ENCODE measurements around the gene PLCB1. TPM values are rescaled to one million over a fixed set of nuclear protein-coding genes. Genes with fewer than 3 reads are reported as not detected.
A peak's percentile ranks its signal among the peaks of the same experiment; 100 is the strongest.
"Not testable (repeated sequence)": the region's sequence is repeated elsewhere in the genome, so short reads cannot be mapped to it uniquely, and the experiment has no call there.

PLCB1 gene
- polyA plus RNA-seq, 4 donors: 1.8 to 5.4 (median 2.0) TPM

DNA sequence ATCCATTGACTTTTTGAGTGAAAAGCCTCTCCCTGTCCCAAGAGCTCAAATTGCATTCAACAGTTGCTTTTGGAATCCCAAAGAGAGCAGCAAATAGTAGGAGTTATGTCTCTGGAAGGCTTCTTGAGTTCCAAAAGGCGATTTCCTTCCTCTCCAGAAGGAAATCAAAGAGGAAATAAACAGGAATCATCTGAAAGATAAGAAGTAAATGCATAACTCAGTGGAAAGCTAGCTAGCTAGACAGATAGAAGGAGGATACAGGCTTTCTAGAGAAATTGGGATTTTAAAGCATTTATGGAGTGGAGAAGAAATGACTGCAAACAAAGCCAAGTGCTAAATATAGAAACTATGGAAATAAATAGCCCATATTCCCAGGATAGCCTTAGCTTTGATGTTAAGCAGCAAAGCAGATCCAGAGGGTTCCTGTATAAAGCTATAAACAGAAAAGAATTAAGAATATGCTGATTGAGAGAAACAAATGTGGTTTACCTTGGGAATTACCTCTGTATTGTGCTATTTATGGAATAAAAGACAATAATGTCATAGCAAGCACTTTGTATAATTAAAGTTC is 214.7 kb downstream of the PLCB1 start:
- H3K36me3 ChIP-seq (ENCODE audit: control insufficient read depth in 3 of 3, insufficient read depth in 2 of 3, low read depth in 1 of 3, low read length in 3 of 3): no peaks in the 10 kb centered on the region
- FAIRE-seq: no peak
- WGBS, 3 donors: 62 to 79% (median 70%) methylated on average over 1 of the region's 1 CpG
- no peak for DNase-seq
- no peaks in the 10 kb centered on the region for H3K27me3 ChIP-seq (ENCODE audit: control insufficient read depth in 3 of 3, insufficient read depth in 3 of 3, low read length in 3 of 3)
- H3K4me1 ChIP-seq (ENCODE audit: control insufficient read depth in 3 of 3, insufficient read depth in 2 of 3, low read depth in 1 of 3, low read length in 2 of 3): no peaks in the 10 kb centered on the region
- H3K9me3 ChIP-seq (ENCODE audit: control insufficient read depth in 2 of 2, insufficient read depth in 1 of 2, low read depth in 1 of 2, low read length in 1 of 2): no peaks in the 10 kb centered on the region
- H3K27ac ChIP-seq (ENCODE audit: low read depth in 1 of 3, low read length in 2 of 3): no peak overlapping the region
- no peak overlapping the region for H3K4me3 ChIP-seq (ENCODE audit: low read depth in 1 of 3, low read length in 3 of 3)

DNA sequence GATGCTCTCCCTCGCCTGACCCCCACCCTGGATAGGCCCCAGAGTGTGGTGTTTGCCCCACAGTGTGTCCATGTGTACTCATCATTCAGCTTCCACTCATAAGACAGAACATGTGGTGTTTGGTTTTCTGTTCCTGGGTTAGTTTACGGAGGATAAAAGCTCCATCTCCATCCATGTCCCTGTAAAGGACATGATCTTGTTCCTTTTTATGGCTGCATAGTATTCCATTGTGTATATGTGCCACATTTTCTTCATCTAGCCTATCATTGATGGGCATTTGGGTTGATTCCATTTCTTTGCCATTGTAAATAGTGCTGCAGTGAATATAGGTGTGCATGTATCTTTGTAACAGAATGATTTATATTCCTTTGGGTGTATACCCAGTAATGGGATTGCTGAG is 218.2 kb downstream of the PLCB1 start:
- H3K36me3 ChIP-seq (ENCODE audit: control insufficient read depth in 3 of 3, insufficient read depth in 2 of 3, low read depth in 1 of 3, low read length in 3 of 3); H3K27ac ChIP-seq (ENCODE audit: low read depth in 1 of 3, low read length in 2 of 3); H3K4me1 ChIP-seq (ENCODE audit: control insufficient read depth in 3 of 3, insufficient read depth in 2 of 3, low read depth in 1 of 3, low read length in 2 of 3); H3K9me3 ChIP-seq (ENCODE audit: control insufficient read depth in 2 of 2, insufficient read depth in 1 of 2, low read depth in 1 of 2, low read length in 1 of 2); H3K4me3 ChIP-seq (ENCODE audit: low read depth in 1 of 3, low read length in 3 of 3); FAIRE-seq; DNase-seq; H3K27me3 ChIP-seq (ENCODE audit: control insufficient read depth in 3 of 3, insufficient read depth in 3 of 3, low read length in 3 of 3): not testable (repeated sequence)
- 86 to 92% (median 86%) methylated on average over 2 of the region's 2 CpGs for WGBS, 3 donors

GRCh38 chr20:8352486-8352885 is 220.4 kb downstream of the PLCB1 start:
- no peak for FAIRE-seq
- 58 to 65% (median 63%) methylated on average over 1 of the region's 1 CpG for WGBS, 3 donors
- H3K9me3 ChIP-seq (ENCODE audit: control insufficient read depth in 2 of 2, insufficient read depth in 1 of 2, low read depth in 1 of 2, low read length in 1 of 2): no peaks in the 10 kb centered on the region
- H3K4me1 ChIP-seq (ENCODE audit: control insufficient read depth in 3 of 3, insufficient read depth in 2 of 3, low read depth in 1 of 3, low read length in 2 of 3): no peaks in the 10 kb centered on the region
- H3K27ac ChIP-seq (ENCODE audit: low read depth in 1 of 3, low read length in 2 of 3): no peak overlapping the region
- no peaks in the 10 kb centered on the region for H3K36me3 ChIP-seq (ENCODE audit: control insufficient read depth in 3 of 3, insufficient read depth in 2 of 3, low read depth in 1 of 3, low read length in 3 of 3)
- DNase-seq: no peak
- no peaks in the 10 kb centered on the region for H3K27me3 ChIP-seq (ENCODE audit: control insufficient read depth in 3 of 3, insufficient read depth in 3 of 3, low read length in 3 of 3)
- H3K4me3 ChIP-seq (ENCODE audit: low read depth in 1 of 3, low read length in 3 of 3): no peak overlapping the region

GRCh38 chr20:8353512-8353911 is 221.4 kb downstream of the PLCB1 start:
- no peaks in the 10 kb centered on the region for H3K4me1 ChIP-seq (ENCODE audit: control insufficient read depth in 3 of 3, insufficient read depth in 2 of 3, low read depth in 1 of 3, low read length in 2 of 3)
- H3K27ac ChIP-seq (ENCODE audit: low read depth in 1 of 3, low read length in 2 of 3): no peak overlapping the region
- FAIRE-seq: no peak
- no peaks in the 10 kb centered on the region for H3K36me3 ChIP-seq (ENCODE audit: control insufficient read depth in 3 of 3, insufficient read depth in 2 of 3, low read depth in 1 of 3, low read length in 3 of 3)
- H3K9me3 ChIP-seq (ENCODE audit: control insufficient read depth in 2 of 2, insufficient read depth in 1 of 2, low read depth in 1 of 2, low read length in 1 of 2): no peaks in the 10 kb centered on the region
- DNase-seq: no peak
- H3K27me3 ChIP-seq (ENCODE audit: control insufficient read depth in 3 of 3, insufficient read depth in 3 of 3, low read length in 3 of 3): no peaks in the 10 kb centered on the region
- WGBS, 3 donors: 87 to 96% (median 96%) methylated on average over 2 of the region's 2 CpGs
- H3K4me3 ChIP-seq (ENCODE audit: low read depth in 1 of 3, low read length in 3 of 3): no peak overlapping the region

DNA sequence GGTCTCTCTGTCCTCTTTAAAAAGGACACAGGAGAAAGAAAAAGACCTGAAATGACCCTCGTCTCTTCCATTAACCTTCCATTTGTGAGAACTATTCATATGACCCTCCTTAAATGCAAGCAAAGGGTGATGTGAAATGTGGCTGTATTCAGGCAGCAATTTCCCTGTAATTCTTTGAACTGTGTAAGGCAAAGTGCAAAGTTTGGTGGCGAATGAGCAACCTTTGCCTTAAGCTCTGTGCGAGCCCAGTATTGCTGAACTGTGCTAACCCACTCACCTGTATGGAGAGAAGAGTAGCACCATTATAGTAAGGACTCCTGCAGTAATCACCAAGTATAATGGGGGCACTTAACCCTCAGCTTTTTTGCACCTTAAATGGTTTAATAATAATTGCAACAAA is 223.4 kb downstream of the PLCB1 start:
- Histone ChIP-seq H3K27me3 (ENCODE audit: control insufficient read depth in 3 of 3, insufficient read depth in 3 of 3, low read length in 3 of 3) (no peaks in the 10 kb centered on the region), H3K9me3 (ENCODE audit: control insufficient read depth in 2 of 2, insufficient read depth in 1 of 2, low read depth in 1 of 2, low read length in 1 of 2) (no peaks in the 10 kb centered on the region), H3K4me3 (ENCODE audit: low read depth in 1 of 3, low read length in 3 of 3) (no peak overlapping the region), H3K27ac (ENCODE audit: low read depth in 1 of 3, low read length in 2 of 3) (no peak overlapping the region), H3K36me3 (ENCODE audit: control insufficient read depth in 3 of 3, insufficient read depth in 2 of 3, low read depth in 1 of 3, low read length in 3 of 3) (no peaks in the 10 kb centered on the region), H3K4me1 (ENCODE audit: control insufficient read depth in 3 of 3, insufficient read depth in 2 of 3, low read depth in 1 of 3, low read length in 2 of 3) (no peaks in the 10 kb centered on the region)
- peak; percentile 64 to 83 for DNase-seq
- 15 to 64% (median 36%) methylated on average over 3 of the region's 3 CpGs for WGBS, 3 donors
- FAIRE-seq: no peak

DNA sequence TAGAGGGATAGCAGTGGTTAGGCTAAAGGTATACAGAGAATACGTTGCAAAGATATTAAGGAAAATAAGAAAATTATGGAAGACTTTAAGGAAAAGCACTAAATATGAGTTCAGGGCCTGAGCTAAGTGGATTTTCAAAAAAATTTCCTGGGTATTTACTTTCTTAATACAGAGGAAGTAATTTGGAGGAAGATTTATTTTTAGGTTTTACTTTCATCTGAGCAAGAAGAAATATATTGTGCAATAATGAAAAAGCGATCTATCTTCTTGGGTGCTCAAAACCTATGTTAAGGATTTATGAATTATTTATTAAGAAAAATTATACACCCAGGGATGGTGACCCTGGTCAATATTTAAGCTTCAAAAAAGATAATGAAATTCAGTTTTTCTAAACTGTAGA is 224.7 kb downstream of the PLCB1 start:
- no peak overlapping the region for H3K27ac ChIP-seq (ENCODE audit: low read depth in 1 of 3, low read length in 2 of 3)
- WGBS, 3 donors: 75 to 85% (median 83%) methylated on average over 2 of the region's 2 CpGs
- no peaks in the 10 kb centered on the region for H3K27me3 ChIP-seq (ENCODE audit: control insufficient read depth in 3 of 3, insufficient read depth in 3 of 3, low read length in 3 of 3)
- H3K36me3 ChIP-seq (ENCODE audit: control insufficient read depth in 3 of 3, insufficient read depth in 2 of 3, low read depth in 1 of 3, low read length in 3 of 3): no peaks in the 10 kb centered on the region
- no peak overlapping the region for H3K4me3 ChIP-seq (ENCODE audit: low read depth in 1 of 3, low read length in 3 of 3)
- H3K9me3 ChIP-seq (ENCODE audit: control insufficient read depth in 2 of 2, insufficient read depth in 1 of 2, low read depth in 1 of 2, low read length in 1 of 2): no peaks in the 10 kb centered on the region
- FAIRE-seq (peak; percentile 44), DNase-seq (no peak)
- H3K4me1 ChIP-seq (ENCODE audit: control insufficient read depth in 3 of 3, insufficient read depth in 2 of 3, low read depth in 1 of 3, low read length in 2 of 3): peaks cover 0 to 8% (median 0%) of the 10 kb centered on the region in 3 donors

DNA sequence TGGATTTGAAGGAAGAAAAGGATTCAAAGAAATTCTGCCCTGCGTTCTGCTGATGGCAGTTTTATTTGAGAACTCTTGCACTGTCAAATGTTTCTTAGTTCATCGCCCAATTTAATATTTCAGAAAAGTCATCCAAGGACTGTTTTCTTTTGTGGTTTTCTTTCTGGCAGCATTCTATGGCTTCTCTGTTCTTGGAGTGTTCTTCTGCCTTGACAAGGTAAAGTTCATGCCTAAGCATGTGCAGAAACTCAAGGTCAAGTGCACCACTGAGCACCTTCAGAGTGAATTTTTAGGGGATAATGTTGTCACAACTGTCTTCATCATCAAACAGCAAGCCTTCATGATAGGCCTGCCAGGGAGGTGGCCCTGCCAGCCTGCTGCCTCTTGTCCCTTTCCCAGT is 225.6 kb downstream of the PLCB1 start:
- H3K27ac ChIP-seq (ENCODE audit: low read depth in 1 of 3, low read length in 2 of 3): no peak overlapping the region
- no peaks in the 10 kb centered on the region for H3K9me3 ChIP-seq (ENCODE audit: control insufficient read depth in 2 of 2, insufficient read depth in 1 of 2, low read depth in 1 of 2, low read length in 1 of 2)
- FAIRE-seq (no peak), DNase-seq (no peak)
- H3K36me3 ChIP-seq (ENCODE audit: control insufficient read depth in 3 of 3, insufficient read depth in 2 of 3, low read depth in 1 of 3, low read length in 3 of 3): no peaks in the 10 kb centered on the region
- no peaks in the 10 kb centered on the region for H3K27me3 ChIP-seq (ENCODE audit: control insufficient read depth in 3 of 3, insufficient read depth in 3 of 3, low read length in 3 of 3)
- H3K4me1 ChIP-seq (ENCODE audit: control insufficient read depth in 3 of 3, insufficient read depth in 2 of 3, low read depth in 1 of 3, low read length in 2 of 3): peaks cover 0 to 8% (median 0%) of the 10 kb centered on the region in 3 donors
- H3K4me3 ChIP-seq (ENCODE audit: low read depth in 1 of 3, low read length in 3 of 3): no peak overlapping the region
- 87 to 97% (median 92%) methylated on average over 2 of the region's 2 CpGs for WGBS, 3 donors

GRCh38 chr20:8360035-8360434 is 228.0 kb downstream of the PLCB1 start:
- no peaks in the 10 kb centered on the region for H3K36me3 ChIP-seq (ENCODE audit: control insufficient read depth in 3 of 3, insufficient read depth in 2 of 3, low read depth in 1 of 3, low read length in 3 of 3)
- FAIRE-seq (no peak), DNase-seq (no peak)
- H3K4me3 ChIP-seq (ENCODE audit: low read depth in 1 of 3, low read length in 3 of 3): no peak overlapping the region
- no peak overlapping the region for H3K27ac ChIP-seq (ENCODE audit: low read depth in 1 of 3, low read length in 2 of 3)
- no peaks in the 10 kb centered on the region for H3K27me3 ChIP-seq (ENCODE audit: control insufficient read depth in 3 of 3, insufficient read depth in 3 of 3, low read length in 3 of 3)
- H3K9me3 ChIP-seq (ENCODE audit: control insufficient read depth in 2 of 2, insufficient read depth in 1 of 2, low read depth in 1 of 2, low read length in 1 of 2): no peaks in the 10 kb centered on the region
- WGBS, 3 donors: 46 to 61% (median 53%) methylated on average over 2 of the region's 2 CpGs
- peaks cover 0 to 10% (median 0%) of the 10 kb centered on the region in 3 donors for H3K4me1 ChIP-seq (ENCODE audit: control insufficient read depth in 3 of 3, insufficient read depth in 2 of 3, low read depth in 1 of 3, low read length in 2 of 3)

DNA sequence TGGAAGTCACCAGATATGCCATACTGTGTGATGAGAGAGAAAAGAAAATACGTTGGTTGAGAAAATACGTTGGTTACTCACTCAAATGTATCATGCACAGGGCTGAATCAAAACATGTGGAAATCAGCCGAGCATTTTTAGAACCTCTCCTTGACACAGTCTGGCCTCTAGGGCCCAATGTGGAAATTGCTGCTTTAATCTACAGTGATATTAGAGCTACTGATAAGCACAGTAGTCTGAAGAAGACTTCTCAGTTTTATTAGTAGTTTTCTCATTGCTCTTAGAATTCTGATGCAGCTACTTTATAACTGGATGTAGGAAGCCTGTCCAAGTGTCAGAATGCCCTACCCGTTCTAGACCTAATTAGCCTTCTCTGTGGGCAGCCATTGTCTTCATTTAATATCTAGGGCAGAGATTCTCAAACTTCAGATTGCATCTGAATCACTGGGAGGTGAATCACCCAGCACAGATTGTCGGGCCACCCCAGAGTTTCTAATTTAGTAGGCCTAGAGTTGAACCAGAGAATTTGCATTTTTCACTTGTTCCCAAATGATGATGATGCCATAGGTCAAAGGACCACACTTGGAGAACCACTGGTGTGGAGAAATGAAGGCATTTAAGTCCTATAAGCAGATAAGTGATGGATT is 229.1 kb downstream of the PLCB1 start:
- H3K27me3 ChIP-seq (ENCODE audit: control insufficient read depth in 3 of 3, insufficient read depth in 3 of 3, low read length in 3 of 3): no peaks in the 10 kb centered on the region
- no peaks in the 10 kb centered on the region for H3K36me3 ChIP-seq (ENCODE audit: control insufficient read depth in 3 of 3, insufficient read depth in 2 of 3, low read depth in 1 of 3, low read length in 3 of 3)
- no peak for FAIRE-seq
- no peak overlapping the region for H3K27ac ChIP-seq (ENCODE audit: low read depth in 1 of 3, low read length in 2 of 3)
- peaks cover 0 to 12% (median 0%) of the 10 kb centered on the region in 3 donors for H3K4me1 ChIP-seq (ENCODE audit: control insufficient read depth in 3 of 3, insufficient read depth in 2 of 3, low read depth in 1 of 3, low read length in 2 of 3)
- H3K4me3 ChIP-seq (ENCODE audit: low read depth in 1 of 3, low read length in 3 of 3): no peak overlapping the region
- peak in 1 of 2 donors; percentile 45 for DNase-seq
- no peaks in the 10 kb centered on the region for H3K9me3 ChIP-seq (ENCODE audit: control insufficient read depth in 2 of 2, insufficient read depth in 1 of 2, low read depth in 1 of 2, low read length in 1 of 2)
- whole genome bisulfite sequencing, 3 donors: 24 to 47% (median 28%) methylated on average over 5 of the region's 5 CpGs
